ENCODE data around the gene CDH10.

Gene CDH10

DNA sequence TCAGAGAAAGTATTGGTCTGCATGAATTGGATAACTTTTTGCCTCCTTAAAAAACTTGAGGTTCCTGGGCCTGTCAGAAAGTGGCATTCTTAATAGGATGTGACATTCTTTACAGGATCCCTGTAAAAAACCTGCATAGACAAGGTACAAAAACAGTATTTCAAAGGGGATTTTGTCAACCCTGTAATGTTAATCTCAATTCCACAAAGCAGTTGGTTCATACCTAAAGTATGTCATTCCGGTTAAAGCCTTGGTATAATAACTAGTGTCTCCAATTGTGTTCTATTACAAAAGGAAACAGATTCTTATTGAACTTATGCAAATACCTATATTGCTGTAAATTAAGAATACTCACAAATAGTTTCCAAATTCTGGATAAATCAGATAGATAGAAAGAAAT lies 169.7 kb downstream of the CDH10 start:
- no peak for DNase-seq

DNA sequence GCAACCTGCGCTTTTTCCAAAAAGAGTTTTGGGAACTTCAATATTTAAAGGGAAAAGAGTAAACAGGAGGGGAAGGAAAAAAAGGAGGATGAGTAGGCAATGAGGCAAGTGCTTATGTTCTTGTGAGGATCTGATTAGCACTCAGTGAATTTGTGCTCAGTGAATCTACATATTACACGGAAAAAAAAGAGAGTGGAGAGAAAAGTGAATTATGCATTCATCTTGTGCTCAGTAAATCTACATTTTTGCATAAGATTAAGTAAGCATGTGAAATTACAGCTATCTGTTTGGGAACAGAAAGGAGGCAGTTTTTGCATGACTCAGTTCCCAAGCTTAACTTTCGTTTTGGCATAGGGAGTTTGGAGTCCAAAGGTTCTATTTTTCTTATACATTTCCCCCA lies 170.1 kb downstream of the CDH10 start:
- DNase-seq: no peak

DNA sequence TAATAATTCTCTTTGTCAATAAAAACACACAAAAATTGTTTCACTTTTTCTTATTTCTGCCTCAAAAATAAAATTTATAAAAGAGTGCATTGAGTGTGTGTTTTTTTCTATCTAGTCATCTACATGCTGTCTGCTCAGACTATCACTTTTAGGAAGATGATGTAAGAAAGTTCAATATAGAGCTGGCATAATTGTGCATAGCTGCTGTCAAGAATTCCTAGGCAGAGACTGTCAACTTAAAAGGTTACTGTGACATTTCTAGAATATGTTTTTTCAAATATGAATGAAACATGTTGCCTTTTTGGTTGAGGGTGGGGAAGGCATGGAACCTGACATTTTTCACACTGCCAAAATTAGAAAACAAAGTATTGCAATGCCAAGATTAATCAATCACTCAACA lies 172.3 kb downstream of the CDH10 start:
- no peak for DNase-seq

DNA sequence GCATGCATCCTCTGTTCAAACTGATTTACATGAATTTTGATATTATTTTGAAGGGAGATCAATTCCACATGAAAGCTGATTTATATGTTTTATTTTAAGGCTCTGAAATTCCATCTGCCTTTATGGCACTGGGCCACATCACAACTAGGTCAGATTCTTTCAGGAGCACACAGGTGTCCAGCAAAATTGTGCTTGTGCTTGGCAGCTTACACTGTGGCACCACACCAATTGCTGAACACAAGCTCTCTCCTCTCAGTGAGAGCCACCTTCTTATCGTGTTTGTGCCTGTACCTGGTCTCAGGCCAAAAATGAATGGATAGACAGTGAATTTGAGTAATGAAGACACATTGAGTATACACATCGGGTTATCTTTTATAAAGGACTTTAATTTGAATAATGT lies 200.4 kb downstream of the CDH10 start:
- DNase-seq: no peak

DNA sequence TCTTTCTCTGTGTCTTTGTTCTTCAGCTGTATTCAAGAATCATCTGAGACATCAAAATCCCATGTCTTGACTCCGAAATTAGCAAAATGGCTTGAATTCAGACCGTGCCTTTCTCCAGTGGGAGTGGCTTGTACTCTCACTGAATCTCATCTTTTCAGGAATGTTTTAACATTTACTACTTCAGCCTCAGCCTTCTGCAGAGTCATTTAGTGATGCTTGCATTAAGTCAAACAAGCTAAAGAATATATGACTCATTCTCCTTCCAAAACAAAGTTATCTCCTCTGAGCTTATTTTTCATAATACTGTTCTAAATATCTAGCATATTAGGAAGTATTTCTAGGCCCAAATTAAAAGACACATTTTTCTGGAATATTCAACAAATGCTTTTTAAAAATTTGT lies 205.3 kb downstream of the CDH10 start:
- no peak for DNase-seq

Measured in T-helper 1 cell (primary cell).